ENCODE results near the gene FAM114A2. TPM values are rescaled to one million over a fixed set of nuclear protein-coding genes. Genes with fewer than 3 reads are reported as not detected.
"Not testable (repeated sequence)": the region's sequence is repeated elsewhere in the genome, so short reads cannot be mapped to it uniquely, and the experiment has no call there.

The FAM114A2 gene
- polyA plus RNA-seq, 3 donors: 11.6 to 16.8 (median 12.6) TPM

DNA sequence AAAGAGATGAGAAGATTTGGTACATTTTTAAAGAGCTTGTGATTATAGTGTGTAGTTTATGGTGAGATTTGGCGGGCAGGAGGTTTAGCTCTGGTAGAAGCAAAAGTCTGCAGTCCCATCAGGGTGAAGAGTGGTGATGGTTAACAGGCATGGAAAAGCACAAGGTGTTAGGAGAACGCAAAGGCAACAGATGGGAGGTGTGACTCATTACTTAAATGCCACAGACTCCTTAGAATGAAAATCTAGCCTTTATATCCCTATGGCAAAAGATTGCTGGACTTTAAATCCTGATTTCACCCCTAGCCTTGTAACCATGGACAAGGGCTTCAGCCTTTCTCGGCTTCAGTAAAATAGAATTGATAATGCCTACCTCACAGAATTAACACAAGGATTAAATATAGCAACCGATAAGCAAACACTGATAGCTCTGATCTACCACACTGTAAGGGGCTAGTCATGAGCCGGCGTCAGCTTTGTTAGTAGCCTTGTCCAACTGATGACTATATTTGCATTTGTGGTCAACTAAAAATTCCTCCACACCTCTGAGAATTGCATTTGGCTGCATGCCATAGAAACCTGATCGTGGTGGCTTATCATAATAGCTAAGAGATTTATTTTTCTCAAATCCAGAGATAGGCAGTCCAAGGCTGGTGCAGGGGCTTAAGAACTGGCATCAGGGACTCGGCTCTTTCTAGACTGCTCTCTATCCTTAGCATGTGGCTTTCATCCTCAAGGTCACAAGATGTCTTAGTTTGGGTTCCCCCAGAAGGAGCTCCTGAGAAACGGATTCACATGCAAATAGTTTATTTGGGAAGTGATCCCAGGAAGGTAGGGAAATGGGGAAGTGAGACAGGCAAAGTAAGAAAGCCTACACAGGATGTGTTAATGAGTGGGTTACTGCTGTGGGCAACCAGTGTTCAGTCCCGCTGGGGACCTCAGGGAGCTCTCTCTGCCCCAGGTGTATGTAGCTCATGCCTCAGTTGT, 19.6 kb upstream of the FAM114A2 start:
- no peak overlapping the region for H3K27ac ChIP-seq (ENCODE audit: low read depth, low read length)
- WGBS, 3 donors: 44 to 71% (median 64%) methylated on average over 10 of the region's 10 CpGs

DNA sequence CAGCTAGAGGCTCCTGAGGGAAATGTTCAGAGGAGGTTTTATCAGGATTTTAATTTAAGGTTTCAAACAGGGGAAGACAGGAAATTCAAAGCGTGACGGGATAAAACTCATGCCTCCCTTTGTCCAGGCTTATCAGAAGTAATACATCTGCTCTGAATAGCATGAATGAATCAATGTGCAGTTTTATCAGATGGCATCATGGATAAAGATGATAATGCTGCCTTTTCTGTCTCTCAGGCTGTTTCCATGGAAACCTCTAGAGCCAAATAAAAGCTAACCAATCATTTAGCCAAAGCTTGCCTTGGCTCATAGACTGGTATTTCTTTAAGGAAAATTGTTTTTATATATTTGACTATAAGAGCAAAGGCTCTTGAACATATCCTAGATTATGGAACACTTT, 16.5 kb upstream of the FAM114A2 start:
- H3K27ac ChIP-seq (ENCODE audit: low read depth, low read length): no peak overlapping the region
- 85 to 94% (median 91%) methylated on average over 2 of the region's 2 CpGs for WGBS, 3 donors

DNA sequence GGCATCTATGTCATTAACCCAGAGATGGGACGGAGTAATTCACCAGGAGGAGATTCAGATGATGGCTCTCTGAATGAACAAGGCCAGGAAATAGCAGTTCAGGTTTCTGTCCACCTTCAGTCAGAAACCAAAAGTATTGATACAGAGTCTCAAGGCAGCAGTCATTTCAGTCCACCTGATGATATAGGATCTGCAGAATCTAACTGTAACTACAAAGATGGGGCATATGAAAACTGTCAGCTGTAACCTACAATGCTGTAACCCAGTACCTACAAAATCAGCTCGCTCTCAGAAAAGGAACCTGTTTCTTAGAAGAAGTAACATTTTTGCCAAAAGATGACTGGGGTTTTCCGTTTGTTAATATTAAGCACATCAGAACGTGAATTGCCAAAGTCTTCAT, 14.8 kb upstream of the FAM114A2 start:
- 91 to 92% (median 92%) methylated on average over 4 of the region's 4 CpGs for WGBS, 3 donors
- H3K27ac ChIP-seq (ENCODE audit: low read depth, low read length): no peak overlapping the region

DNA sequence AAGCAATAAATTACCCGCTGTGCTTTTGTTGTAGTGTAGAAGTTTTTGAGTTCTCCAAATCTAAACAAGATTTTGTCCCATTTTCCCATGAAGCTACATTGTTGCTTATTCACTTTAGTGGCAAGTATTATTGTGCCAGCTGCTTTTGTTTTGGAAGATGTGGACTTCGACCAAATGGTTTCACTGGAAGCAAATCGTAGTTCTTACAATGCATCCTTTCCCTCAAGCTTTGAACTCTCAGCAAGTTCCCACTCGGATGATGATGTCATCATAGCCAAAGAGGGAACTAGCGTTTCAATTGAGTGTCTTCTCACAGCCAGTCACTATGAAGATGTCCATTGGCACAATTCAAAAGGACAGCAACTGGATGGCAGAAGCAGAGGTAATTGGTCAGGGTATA, 10.9 kb upstream of the FAM114A2 start:
- H3K27ac ChIP-seq (ENCODE audit: low read depth, low read length): no peak overlapping the region
- WGBS, 3 donors: 74 to 89% (median 75%) methylated on average over 5 of the region's 5 CpGs

DNA sequence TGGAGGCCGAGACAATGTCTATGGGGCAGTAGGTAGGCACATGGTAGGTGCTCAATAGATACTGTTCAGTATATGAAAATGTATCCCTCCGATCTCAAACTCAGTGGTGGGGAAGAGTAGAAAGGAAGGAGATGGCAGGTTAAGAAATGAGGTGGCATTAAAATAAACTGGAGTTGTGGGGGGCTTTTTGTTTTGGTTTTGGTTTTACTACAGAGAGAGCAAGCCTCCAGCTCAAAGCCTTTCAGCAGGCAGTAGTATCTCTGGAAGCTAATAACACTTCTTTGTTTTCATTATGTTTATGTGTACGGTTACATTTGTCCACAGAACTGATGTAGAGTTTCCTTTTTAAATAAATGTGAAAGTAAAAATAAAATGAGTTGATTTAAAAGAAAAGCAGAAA, 8.6 kb upstream of the FAM114A2 start:
- 90 to 93% (median 91%) methylated on average over 3 of the region's 3 CpGs for WGBS, 3 donors

DNA sequence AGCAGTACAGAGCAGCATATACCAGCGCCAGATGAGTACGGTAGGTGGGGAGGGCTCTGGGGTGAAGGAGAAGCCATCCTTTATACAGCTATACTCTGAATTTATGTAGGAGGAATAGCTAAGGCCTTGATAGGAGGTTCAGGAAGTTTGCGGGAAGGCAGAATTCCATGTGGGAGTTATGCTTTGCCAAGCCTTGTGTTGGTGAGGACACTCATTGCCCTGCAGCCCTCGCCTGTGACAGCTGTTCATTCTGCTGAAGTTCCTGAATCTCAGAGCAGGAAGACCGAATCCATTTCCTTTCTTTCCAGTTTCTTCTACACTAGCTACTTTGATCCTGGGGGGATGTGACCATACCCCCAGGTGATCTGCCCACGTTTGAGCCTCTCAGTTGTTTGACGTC, 7.8 kb upstream of the FAM114A2 start:
- WGBS, 3 donors: 73 to 91% (median 78%) methylated on average over 7 of the region's 7 CpGs
- H3K27ac ChIP-seq (ENCODE audit: low read depth, low read length): no peak overlapping the region

More for the DNA sequence above, 8.6 kb upstream of the FAM114A2 start:
- no peak overlapping the region for H3K27ac ChIP-seq (ENCODE audit: low read depth, low read length)

DNA sequence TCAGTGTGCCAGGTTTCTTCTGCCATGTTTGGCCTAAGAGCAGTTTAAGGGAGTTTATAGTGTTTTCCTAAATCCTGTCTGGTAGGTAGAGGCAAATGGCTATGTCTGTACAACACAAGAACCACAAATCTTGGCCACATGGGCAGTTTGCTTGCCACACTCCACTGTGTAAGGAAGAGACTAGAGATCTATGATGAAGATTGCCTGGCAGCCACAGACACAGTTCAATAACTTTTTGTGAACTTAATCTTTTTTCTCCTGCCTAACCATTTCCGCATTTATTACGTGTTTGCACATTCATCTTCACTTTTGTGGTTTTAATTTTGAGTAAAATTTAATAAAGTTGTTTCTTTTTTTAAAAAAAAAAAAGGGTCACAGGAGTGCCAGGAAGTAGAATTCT, 5.9 kb upstream of the FAM114A2 start:
- 93 to 98% (median 94%) methylated on average over 2 of the region's 2 CpGs for whole genome bisulfite sequencing, 3 donors

DNA sequence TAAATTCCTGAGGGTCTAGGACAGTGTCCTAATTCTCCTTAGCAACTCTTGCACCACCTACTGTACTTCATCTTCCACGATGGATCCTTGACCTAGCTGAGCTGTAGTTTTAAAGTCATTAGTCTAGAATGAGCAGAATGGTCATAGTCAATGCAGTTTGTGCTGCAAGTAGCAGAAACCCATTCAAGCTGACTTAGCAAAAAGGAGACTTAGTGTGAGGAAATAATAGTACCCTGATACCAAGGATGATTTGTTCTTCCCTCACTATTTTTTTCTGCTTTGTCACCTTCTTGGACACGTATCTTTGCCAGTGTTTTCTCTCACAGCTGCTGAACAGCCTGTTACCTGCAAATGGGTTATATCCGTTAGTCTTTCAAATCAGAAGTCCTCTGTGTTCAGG, 5.4 kb upstream of the FAM114A2 start:
- WGBS, 3 donors: 77 to 86% (median 83%) methylated on average over 3 of the region's 3 CpGs
- no peak overlapping the region for H3K27ac ChIP-seq (ENCODE audit: low read depth, low read length)

More for the DNA sequence above, 5.9 kb upstream of the FAM114A2 start:
- no peak overlapping the region for H3K27ac ChIP-seq (ENCODE audit: low read depth, low read length)

DNA sequence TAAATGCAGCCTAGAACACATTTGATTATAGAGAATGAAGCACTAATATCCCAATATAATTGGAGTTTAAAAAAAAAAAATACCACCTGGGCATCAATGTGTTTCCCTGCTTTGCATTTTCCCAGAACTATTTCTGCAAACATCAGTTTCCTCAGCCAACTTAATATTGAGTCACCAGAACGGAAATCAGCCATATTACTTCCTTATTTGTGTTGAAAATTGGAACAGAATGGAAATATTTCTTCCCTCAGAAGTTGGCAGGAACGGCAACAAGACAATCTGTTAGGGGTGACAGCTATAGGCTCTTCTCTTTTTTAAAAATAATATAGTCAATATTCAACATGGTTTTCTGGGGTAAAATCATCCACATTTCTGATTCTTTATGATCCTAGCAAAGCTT, 4.1 kb upstream of the FAM114A2 start:
- 15 to 43% (median 16%) methylated on average over 2 of the region's 2 CpGs for WGBS, 3 donors
- H3K27ac ChIP-seq (ENCODE audit: low read depth, low read length): no peak overlapping the region

DNA sequence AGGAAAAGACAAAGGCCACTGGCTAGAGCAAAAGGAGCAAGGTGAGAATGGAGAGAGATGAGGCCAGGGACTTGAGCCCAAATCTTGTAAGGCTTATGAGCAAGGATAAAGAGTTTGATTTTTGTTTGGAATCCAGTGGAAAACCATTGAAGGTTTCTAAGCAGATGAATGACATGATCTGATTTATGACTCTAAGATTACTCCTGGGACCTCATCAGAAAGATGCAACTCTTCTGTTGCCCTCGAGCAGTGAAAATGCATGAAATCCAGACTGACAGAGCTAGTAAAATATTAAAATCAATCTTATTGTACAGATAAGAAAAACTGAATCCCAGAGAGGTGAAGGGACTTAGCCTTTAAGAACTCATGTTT, 734 bp upstream of the FAM114A2 start:
- 22 to 63% (median 41%) methylated on average over 1 of the region's 1 CpG for WGBS, 3 donors

DNA sequence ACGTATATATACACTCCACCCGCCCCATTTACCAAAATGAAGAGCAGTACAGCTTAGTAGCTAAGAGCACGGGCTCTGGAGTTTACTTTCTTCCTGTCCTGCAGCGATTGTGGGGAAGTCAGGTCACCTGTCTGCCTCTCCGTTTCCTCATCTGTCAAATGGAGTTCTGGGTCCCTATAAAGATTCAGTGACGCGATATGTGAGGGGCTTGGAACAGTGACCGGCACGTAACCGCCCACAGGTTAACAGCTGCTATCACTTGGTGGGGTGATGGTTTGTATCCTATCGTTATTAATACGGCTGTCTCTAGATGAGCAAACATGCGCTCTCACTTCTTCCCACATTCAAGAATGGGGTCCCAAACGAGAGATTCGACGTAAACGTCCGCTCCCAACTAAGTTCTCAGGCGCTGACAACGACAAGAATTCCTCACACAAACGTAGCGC, 426 bp downstream of the FAM114A2 start:
- H3K27ac ChIP-seq (ENCODE audit: low read depth, low read length): peak overlapping the region; percentile 51
- WGBS, 3 donors: 0 to 1% (median 0%) methylated on average over 22 of the region's 22 CpGs

More for the DNA sequence above, 734 bp upstream of the FAM114A2 start:
- no peak overlapping the region for H3K27ac ChIP-seq (ENCODE audit: low read depth, low read length)

DNA sequence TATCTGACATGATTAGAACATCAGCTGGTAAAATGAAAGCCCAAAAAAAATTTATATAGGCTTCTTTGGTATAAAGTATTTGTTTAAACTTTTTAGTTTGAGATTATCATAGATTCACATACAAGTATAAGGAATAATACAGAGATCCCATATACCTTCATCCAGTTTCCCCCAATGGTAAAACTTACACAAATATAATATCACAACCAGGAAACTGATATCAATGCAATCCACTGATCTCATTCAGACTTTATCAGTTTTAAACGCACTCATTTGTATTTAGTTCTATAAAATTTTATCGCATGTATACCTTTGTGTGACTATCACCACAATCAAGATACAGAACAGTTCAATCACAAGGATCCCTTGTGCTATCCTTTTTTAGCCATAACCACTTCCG, 3.8 kb downstream of the FAM114A2 start:
- H3K27ac ChIP-seq (ENCODE audit: low read depth, low read length): no peak overlapping the region
- 88 to 97% (median 97%) methylated on average over 3 of the region's 3 CpGs for WGBS, 3 donors

DNA sequence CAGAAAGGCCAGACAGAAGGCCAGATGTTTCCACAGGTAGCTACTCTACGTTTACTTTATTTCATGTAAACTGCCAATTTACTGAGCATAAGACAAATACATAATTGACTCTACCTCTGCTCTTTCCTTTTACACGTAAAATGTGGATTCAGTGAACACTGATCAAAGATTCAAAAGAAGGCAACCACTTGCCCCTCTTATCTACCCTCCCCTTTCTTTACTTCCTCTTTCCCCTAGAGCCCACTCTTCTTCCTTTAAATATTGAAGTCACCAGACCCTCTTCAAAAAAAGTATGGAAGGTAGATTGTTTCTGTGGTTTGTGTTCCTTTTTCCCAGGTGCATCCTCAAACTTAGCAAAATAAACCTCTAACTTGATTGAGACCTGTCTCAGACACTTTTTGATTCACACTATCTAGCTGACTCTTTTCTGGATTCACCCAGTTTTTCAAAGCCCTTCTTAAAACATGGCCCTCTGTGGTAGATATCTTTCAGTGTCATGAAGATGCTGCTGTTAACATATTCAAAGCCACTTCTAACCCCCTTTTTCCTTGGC, 6.7 kb downstream of the FAM114A2 start:
- no peak overlapping the region for H3K27ac ChIP-seq (ENCODE audit: low read depth, low read length)
- 52 to 82% (median 77%) methylated on average over 2 of the region's 2 CpGs for WGBS, 3 donors

DNA sequence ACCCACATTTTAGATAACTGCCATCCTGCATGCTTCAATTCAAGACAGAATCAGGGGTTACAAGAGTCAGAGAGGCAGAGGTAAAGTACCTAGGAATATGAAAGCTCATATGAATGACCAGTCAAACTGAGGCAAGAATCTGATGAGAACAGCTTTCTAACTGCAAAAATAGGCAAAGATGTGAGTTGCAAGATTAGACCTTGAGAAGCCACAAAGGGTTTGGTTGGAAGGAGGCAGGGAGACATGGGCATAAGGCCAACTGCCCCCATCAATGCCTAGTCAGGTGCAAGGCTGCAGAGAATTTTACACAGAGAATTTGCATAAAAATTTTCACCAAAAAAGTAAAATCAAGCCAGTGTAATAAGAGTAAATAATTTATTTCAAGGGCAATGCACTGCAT, 12.8 kb downstream of the FAM114A2 start:
- H3K27ac ChIP-seq (ENCODE audit: low read depth, low read length): no peak overlapping the region

DNA sequence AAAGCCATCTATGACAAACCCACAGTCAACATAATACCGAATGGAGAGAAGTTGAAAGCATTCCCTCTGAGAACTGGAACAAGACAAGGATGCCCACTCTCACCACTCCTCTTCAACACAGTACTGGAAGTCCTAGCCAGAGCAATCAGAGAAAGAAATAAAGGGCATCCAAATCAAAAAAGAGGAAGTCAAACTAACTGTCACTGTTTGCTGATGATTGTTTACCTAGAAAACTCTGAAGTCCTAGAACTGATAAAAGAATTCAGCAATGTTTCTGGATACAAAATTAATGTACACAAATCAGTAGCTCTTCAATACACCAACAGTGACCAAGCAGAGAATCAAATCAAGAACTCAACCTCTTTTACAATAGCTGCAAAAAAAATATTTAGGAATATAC, 19.8 kb downstream of the FAM114A2 start:
- H3K27ac ChIP-seq (ENCODE audit: low read depth, low read length): not testable (repeated sequence)
- 95 to 98% (median 96%) methylated on average over 1 of the region's 1 CpG for WGBS, 3 donors

DNA sequence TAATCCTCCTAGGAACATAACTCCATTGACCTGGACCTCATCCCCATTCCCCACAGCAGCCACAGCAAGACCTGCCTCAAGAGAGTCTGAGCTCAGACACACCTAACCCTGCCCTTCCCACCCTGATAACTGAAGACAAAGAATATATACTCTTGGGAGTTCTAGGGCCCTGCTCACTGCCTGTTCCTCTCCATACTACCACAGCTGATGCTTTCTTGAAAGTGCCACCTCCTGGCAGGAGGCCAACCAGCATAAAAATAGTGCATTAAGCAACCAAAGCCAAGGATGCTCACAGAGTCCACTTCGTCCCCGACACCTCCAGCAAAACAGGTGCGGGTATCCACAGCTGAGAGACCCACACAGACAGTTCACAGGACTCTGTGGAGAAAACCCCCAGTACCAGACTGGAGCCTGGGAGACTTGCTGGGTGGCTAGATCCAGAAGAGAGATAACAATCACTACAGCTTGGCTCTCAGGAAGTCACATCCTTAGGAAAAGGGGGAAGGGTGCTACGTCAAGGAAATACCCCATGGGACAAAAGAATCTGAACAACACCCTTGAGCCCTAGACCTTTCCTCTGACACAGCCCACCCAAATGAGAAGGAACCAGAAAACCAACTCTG, 23.5 kb downstream of the FAM114A2 start:
- 77 to 92% (median 90%) methylated on average over 4 of the region's 4 CpGs for WGBS, 3 donors
- H3K27ac ChIP-seq (ENCODE audit: low read depth, low read length): no peak overlapping the region

DNA sequence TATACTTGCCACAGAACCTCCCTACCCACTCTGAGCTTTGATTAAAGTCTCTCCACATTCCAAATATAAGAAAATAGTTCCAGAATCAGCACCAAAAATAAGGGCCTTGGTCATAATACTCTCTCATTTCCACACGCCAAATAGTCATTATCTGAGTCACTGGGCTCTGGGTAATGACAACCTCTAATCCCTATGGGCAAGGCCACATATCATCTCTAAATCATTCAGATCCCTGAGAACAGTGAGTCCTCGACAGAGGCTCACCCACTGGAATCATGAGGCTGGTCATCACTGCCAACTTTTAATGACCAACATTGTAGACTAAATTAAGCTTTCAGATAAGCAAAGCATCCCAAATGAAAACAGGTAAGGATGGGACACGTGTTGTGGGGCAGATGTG, 28.1 kb downstream of the FAM114A2 start:
- WGBS, 3 donors: 55 to 59% (median 57%) methylated on average over 3 of the region's 3 CpGs
- H3K27ac ChIP-seq (ENCODE audit: low read depth, low read length): no peak overlapping the region

DNA sequence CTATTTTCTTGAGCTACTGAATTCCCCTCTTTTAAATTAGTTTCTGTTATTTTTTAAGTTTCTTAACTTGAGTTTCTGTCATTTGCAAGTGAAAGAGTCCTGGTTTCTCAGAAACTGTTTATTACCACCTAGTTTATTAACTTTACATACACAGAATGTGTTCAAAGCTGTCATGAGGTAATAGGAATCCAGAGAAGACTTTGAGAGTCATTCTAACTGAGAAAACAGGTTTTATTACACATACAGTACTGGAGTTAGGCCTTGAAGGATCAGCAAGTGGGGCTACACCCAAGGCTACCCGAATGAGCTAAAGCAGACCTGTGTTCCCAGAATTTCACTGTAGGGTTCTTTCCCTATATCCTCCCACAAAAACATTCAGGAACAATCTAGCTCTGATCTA, 33.1 kb downstream of the FAM114A2 start:
- H3K27ac ChIP-seq (ENCODE audit: low read depth, low read length): no peak overlapping the region
- 96 to 98% (median 97%) methylated on average over 1 of the region's 1 CpG for WGBS, 3 donors

DNA sequence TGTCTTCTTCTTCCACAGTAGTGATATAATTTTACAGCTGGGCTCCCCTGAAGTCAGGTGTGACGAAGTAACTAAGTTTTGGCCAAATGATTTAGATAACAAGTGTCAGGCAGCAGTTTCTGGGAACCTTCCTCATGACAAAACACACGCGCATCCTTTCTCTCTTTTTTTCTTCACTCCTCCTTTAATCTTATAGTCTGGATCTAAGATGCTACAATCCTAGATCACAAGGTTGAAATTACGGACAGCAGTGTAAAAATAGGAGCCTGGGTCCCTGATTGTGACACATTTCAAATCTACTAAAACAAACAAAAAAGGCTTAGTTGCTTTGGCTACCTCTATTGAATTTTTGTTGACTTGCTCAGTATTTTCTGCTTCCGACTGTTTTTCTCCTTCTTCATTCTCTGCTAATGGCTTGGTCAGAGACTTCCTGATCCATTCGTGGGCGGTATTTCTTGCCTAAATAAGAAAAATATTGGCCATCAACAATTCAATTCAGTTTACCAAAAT, 36.1 kb downstream of the FAM114A2 start:
- 74 to 82% (median 76%) methylated on average over 7 of the region's 7 CpGs for WGBS, 3 donors

More for the DNA sequence above, 36.1 kb downstream of the FAM114A2 start:
- H3K27ac ChIP-seq (ENCODE audit: low read depth, low read length): no peak overlapping the region
